HG03280 (cell line): ENCODE measurements around the gene MYO1H.
"Not testable (repeated sequence)": the region's sequence is repeated elsewhere in the genome, so short reads cannot be mapped to it uniquely, and the experiment has no call there.

ENCODE experiments used
- ATAC-seq: cut with Tn5 transposase; IDR thresholded peaks from one replicate; pipeline ENCODE4 v1.9.1; 2021; ENCODE audit warnings: mild to moderate bottlenecking, moderate library complexity; ENCODE audit not compliant: unreplicated experiment

MYO1H gene

DNA sequence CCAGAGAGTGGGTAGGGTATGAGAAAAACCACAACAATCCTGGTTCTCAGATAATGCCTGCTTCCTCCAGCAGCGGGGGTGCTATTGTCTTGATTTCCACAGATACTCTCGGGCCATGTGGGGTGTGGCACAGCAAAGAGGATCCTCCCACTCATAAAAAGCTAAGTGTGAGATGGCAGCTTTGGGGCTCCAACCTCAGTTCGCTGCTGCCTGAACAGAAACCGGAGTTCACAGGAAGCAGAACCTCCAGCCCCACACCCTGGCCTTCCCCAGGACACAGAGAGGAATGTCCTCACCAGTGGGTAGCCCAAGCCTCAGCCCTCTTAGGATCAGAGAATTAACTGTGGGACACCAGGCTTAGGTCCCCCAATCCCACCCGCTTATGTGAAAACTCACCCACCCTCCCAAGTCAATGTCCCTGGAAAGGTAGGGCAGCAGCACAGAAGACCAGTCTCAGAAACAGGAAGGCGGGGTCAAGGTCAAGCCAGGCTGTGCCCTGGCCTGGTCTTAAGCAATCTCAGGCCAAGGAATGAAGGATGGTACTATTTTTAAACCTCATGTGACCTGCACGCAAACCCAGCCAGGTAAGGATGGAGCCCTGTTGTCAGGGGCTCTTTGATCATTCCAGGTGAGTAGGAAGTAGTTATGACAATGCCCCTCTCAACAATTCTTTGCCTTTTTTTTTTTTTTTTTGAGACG is 120.4 kb downstream of the MYO1H start:
- ATAC-seq = no peak

DNA sequence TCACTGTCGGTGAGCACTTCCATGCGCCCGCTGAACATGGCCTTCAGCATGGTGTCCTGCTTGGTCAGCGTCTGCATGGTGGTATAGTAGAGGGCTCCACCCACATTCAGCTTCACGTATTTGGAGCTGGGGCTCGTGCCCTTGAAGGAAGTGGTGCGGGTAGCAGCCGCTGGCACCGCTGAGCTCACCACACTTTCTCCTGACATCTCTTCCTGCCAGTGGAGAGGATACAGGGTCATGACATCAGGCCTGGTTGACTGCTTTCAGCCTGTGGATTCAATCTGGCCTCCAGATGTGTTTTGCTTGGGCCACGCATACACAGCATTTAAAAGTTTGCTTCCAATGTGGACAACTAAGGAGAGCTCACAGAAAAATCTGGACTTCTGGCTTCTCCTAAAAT is 121.8 kb downstream of the MYO1H start:
- no peak for ATAC-seq

DNA sequence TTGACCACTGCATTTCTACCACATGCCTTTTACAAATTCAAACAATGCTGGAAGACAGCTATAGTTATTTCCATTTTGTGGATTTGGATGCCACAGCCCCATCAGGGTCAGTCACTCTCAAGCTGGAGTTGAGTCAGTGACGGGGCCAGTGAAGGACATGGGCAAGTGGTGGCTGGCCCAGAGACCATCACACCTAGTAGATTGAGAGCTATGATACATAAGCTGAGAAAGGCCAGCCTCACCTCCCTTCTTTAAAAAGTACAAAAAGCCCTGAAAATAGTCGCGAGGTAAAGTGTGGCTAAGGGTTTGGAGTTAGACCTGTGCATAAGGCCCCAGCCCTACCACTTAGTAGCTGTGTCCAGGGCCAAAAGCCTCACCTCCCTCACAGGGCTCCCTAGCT is 125.3 kb downstream of the MYO1H start:
- ATAC-seq = no peak

DNA sequence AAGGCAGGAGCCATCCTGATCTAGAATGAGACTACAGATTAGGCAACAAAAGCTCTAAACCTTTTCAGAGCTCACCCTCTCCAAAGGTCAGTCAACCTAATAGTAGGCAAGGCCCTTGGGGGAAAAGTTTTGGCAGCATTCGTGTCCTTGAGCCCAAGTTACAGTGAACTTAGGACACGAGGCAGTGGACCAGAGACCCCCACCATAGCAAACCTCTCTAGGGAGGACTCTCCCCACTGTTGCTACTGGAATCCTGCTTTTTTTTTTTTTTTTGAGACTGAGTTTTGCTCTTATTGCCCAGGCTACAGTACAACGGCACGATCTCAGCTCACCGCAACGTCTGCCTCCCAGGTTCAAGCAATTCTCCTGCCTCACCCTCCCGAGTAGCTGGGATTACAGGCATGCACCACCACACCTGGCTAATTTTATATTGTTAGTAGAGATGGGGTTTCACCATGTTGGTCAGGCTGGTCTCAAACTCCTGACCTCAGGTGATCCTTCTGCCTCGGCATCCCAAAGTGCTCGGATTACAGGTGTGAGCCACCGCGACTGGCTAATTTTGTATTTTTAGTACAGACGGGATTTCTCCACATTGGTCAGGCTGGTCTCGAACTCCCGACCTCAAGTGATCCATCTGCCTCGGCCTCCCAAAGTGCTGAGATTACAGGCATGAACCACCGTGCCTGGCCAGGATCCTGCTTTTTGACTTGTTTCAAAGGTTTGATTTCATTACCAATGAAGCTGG is 126.0 kb downstream of the MYO1H start:
- ATAC-seq = not testable (repeated sequence)

DNA sequence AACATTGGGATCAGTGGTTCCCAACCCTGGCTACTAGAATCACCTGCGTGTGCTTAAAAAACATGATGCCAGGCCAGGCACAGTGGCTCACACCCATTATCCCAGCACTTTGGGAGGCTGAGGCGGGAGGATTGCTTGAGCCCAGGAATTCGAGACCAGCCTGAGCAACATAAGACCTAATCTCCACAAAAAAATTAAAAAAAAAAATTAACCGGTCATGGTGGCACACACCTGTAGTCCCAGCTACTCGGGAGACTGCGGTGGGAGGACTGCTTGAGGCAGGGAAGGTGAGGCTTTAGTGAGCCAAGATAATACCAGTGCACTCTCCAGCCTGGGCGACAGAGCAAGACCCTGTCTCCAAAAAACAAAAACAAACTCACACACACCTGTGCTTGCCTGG is 127.4 kb downstream of the MYO1H start:
- no peak for ATAC-seq

DNA sequence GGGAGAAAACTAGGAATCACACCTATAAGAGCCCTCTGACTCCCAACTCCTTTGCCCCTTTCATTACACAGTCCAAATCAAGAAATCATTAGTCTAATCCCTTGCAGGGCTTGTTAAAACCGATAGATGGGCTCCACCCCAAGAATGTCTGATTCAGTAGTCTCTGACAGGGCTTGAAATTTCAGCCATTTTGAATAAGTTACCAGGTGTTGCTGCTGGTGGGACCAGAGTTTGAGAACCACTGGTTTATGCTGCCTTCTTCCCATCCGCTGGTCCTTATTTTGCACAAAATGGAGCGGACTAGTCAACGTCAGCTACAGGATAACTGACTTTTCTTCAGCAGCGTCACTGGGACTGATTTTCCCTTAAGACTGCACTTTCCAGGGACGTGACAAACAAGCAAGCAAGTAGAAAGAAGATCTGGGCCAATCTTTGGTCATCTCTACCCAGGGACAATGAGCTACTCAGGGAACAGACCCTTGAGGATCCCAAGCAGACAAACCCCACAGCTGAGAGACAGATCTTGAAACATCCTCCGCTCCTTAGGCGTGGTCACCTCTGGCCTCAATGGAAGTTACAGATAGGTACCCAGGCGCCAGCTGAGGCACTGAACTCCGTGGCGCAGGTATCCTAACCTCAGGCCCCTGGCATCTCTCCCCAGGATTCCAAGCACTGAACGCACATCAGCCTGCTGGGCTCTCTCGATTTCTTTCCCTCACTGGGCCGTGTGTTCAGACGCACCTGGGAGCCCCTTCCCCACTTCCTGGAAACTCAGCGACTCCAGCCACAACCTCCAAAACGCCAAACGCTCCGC is 128.5 kb downstream of the MYO1H start:
- ATAC-seq = no peak

DNA sequence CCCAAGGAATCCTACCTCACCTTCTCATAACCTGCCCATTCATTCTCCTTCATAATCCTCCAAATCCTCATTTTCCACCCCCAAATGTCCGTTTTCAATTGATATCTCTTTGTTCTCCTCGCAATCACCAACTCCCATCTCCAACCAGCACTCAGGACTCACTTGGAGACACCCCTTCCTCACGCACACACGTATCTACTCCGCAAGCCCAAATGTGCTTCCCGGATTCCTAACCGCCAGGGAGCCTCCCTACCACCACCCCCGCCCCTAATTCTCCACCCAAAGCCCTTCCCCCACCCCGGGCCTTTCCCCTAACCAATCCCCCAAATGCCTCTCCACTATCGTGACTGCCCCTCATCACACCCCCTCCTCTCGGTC is 129.1 kb downstream of the MYO1H start:
- no peak for ATAC-seq

DNA sequence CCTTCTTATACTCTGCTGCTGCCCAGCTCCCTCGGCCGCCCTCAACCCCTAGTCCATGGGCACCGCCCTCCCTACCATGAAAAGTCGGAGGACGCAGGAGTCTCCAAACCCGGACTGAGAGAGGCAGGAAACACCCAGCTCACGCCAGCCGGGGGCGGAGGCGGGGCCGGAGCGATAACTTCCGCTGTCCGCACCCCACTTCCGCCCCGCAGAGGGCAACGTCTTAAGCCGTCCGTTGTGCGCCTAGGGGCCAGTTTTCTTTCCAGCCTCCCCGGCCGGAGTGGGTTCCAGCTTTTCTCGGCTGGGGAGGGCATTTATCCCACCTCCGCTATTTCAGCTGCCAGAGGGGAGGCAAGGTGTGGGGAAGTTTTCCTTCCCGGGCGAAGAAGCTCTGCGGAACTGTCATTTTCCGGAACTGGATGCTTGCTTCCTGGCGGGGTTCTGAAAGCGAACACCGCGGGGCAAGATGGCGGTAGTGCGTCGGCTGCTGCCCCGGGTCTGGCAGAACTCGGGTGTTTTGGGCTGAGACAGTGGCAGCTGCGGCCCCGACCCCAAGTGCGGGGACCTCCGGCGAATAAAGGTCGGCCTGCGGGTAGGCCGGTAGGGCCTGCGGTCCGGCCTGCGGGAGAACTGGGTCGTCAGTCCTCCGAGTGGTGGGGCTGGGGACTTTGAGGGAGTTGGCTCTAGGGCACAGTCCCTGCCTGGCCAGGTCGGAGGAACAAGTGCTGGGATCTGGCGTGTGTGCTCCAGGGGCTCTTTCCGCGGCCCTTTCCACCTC is 129.7 kb downstream of the MYO1H start, which contains the start of the genes KCTD10 and UBE3B:
Gene KCTD10, minus strand, starts transcription at position 116 of the 778 bp plus-strand sequence. Its CDS starts 38 bp downstream, at position 78.
Gene UBE3B, plus strand, starts transcription at position 450 of the 778 bp plus-strand sequence. CDS start 5,918 bp downstream, outside the sequence.
- ATAC-seq = peak; percentile 96

DNA sequence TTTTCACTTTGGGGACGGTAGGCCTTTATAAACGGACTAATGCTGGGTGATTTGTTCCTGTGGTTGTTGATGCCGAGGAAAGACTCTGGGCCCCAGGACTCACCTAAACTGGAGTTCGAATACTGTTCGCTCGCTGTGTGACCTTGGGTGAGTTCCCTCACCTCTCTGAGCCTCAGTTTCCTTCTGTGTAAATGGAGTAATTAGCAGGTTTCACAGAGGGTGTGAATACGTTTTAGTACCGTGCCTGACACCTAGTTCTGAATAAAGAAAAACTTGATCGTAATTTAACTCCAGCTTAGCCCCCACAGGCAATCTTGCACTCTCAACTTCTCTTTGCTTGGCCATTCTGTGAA is 130.2 kb downstream of the MYO1H start:
- no peak for ATAC-seq

DNA sequence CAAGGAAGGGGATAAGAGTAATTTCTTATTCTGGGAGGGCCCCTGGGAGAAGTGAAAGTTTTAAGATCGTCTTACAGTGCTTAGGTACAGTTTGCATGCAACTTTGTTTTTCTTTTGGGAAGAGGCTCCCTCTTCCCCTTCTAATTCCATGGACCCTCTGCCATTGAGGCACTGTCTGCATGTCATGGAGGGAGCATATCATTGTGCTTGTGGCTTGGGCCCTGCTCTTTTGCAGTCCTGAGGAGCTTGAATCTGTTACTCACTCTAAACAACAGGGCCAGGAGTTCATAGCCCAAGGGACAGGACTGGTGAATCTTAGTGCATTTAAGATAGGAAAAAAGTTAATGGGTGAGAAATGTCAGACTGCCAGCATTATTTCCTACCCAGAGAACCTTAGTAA is 132.1 kb downstream of the MYO1H start:
- ATAC-seq = no peak

DNA sequence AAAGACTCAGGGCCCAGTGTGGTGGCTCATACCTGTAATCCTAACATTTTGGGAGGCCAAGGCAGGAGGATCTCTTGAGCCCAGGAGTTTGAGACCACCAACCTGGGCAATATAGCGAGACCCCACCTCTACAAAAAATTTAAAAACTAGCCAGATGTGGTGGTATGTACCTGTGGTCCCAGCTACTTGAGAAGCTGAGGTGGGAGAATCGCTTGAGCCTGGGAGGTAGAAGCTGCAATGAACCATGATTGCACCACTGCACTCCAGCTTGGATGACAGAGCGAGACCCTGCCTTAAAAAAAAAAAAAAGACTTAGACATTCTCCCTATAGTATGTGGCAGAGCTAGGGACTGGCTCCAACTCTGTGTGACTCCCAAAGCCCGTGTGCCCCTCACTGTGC is 132.7 kb downstream of the MYO1H start:
- no peak for ATAC-seq

DNA sequence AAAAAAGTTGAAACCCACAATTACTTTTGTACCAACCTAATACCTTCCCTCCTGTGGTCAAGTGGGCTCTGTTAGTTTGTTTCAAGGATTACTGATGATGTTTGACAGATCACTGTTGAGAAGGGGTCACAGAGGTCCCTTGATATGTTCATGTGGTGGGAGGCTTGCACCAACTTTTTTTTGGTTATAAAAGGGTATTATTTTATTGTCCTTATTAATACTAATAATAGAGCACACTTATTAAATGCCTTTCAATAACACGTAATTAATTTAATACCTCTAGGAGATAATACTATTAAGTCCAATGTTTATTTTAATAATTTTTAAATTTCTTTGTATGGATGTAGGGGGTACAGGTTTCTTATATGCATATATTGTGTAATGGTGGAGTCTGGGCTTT is 134.2 kb downstream of the MYO1H start:
- no peak for ATAC-seq

DNA sequence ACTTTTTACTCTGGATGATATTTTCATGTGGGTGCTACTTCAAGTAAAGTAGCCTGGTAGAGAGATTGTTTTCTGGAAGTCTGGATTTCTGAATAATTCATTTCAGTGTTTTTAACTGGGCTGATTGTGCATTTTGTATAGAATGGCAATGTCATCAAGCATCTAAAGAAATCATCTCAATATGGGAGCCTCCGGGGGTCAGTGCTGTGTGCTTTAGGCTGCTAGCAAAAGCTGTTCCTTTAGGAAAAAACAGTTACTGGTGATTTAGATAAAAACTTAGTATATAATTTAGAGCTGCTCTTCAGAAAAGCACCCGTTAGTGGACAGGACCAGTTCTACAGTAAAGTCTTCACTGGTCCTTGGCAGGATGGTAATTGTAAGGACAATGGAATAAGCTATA is 134.8 kb downstream of the MYO1H start:
- ATAC-seq = no peak

DNA sequence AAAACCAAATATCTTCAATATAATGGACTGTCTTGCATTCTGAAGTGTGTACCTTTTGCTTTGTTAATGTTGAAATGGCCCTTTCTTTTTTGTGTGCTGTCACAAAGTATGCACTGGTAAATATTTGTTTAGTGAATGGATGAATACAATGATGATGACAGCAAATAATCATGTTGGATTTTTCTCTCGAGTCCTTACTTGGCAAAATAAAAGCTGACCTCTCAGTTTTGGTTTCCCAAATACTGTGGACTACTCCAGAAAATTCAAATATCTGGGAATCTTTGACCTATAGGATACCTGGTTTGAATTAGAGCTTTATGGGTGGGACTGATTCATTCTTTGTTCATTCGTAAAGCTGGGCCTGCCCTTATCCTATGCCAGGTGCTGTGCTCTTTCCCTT is 135.2 kb downstream of the MYO1H start:
- no peak for ATAC-seq

DNA sequence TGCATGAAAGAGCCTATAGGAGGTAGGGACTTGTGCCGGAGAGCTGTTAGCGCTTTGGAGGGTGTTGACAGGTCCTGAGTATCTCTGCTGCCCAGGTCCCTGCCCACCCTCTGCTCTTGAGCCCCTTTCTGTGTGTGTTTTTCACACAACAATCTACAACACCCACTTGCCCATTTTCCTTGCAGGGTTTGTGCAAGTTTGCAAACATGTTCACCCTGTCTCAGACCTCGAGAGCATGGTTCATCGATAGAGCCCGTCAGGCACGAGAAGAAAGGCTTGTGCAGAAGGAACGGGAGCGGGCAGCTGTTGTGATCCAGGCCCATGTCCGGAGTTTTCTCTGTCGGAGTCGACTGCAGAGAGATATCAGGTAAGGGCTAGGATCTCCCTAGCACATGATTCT is 135.6 kb downstream of the MYO1H start:
- no peak for ATAC-seq

DNA sequence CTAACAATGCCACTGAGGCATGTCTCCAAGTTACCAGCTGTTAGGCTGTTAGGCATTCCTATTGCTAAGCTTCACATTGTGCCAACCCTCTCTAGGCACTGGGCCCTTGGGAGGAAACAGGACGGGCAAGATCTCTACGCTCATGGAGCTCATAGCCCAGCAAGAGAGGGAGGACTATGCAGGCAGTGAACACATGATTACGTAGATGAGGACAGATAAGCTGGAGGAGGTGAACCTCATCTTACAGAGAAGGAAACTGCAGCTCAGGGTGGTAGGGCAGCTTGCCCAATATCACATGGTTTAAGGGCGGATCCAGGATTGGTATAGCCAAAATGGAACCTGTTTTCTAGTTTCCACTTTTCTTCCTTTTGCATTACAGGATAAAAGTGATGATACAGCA is 137.5 kb downstream of the MYO1H start:
- no peak for ATAC-seq

DNA sequence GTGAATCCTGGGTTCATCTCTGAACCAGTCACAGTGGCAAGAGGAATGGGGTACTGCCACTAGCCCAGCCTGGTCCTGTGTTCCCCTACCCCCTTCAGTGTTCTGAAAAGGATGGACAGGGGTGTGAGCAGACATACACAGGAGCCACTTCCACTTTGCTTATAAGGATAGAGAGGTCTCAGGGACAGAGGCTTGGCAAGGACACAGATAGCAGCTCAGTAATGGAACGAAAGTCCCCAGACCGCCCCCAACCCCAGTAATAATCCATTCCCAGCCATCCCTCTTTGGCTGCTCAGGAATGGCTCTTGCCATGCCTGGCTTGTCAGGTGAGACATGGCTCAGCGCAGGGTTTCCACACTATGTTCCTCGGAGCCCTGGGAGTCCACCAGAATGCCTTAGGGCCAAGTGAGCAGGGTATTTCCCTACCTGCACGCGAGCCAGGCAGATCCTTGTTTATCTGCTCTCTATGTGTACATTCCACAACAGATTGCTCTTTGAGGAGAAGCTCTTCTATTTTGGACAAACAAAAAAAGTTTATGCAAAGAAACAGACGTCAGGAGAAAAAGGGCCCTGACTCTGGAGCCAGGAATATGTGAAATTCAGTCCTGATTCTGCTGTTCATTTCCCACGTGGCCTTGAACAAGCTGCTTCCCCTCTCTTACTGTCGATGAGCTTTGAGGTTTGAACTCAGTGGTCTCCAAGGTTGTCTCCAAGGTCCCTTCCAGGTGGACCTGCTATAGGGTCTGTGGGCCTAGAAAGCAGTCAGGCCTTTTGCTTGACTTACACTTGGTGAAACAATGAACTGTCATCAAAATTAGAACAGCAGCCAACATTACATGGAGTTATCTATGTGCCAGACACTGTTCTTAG is 139.7 kb downstream of the MYO1H start:
- ATAC-seq = no peak

DNA sequence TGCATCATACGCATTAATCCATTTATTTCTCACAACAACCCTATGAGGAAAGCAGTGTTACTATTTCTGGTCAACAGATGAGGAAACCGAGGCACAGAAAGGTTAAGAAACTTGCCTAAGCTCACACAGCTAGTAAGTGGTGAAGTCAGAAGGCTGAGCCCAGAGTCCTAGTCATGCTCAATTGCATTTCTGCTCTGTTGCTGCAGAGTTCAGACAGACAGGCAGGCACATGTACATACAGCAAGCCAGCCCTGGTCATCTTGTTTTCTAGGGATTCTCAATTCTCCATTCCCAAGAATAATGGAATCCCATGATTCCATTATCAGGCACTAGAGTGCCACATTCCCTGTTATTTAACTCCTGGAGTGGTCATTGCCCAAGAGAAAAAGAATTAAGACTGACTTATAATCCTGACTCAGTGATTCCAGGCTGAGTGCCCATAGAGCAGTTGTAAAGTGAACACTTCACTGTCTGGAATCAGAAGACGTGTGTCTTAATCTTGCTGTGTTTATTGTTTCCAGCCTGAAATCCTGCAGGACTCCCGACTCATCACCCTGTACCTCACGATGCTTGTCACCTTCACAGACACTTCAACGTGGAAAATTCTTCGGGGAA is 140.5 kb downstream of the MYO1H start:
- ATAC-seq = no peak
